ENCODE measurements around the gene SVEP1.
"Not testable (repeated sequence)": the region's sequence is repeated elsewhere in the genome, so short reads cannot be mapped to it uniquely, and the experiment has no call there.

SVEP1 gene

DNA sequence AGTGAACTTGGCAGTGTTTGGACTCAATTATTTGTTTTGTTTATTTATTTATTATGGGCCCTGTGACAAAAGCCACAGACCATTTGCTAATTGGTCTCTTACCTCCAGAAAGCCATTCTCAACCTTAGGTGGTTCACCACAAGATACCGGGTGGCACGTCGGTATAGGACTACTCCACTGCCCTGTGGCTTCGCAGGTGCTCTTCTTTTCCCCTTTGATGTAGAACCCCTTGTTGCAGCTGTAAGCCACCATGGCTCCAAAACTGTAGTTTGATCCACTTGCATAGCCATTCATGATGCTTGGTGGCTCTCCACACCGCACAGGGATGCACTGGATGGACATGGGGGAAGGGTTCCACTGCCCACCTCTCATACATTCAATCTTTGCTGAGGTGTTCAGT, 168.6 kb downstream of the SVEP1 start:
- TF ChIP-seq, protein P1, sequence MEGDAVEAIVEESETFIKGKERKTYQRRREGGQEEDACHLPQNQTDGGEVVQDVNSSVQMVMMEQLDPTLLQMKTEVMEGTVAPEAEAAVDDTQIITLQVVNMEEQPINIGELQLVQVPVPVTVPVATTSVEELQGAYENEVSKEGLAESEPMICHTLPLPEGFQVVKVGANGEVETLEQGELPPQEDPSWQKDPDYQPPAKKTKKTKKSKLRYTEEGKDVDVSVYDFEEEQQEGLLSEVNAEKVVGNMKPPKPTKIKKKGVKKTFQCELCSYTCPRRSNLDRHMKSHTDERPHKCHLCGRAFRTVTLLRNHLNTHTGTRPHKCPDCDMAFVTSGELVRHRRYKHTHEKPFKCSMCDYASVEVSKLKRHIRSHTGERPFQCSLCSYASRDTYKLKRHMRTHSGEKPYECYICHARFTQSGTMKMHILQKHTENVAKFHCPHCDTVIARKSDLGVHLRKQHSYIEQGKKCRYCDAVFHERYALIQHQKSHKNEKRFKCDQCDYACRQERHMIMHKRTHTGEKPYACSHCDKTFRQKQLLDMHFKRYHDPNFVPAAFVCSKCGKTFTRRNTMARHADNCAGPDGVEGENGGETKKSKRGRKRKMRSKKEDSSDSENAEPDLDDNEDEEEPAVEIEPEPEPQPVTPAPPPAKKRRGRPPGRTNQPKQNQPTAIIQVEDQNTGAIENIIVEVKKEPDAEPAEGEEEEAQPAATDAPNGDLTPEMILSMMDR (conservative IDR thresholded peaks at IDR 0.05; ENCODE audit: control insufficient read depth, insufficient read depth, low read depth, low read length), result no peak
- DNase-seq (ENCODE audit: low read depth), result no peak
- no peak overlapping the region for H3K4me3 ChIP-seq (ENCODE audit: control insufficient read depth, low read depth, low read length)

DNA sequence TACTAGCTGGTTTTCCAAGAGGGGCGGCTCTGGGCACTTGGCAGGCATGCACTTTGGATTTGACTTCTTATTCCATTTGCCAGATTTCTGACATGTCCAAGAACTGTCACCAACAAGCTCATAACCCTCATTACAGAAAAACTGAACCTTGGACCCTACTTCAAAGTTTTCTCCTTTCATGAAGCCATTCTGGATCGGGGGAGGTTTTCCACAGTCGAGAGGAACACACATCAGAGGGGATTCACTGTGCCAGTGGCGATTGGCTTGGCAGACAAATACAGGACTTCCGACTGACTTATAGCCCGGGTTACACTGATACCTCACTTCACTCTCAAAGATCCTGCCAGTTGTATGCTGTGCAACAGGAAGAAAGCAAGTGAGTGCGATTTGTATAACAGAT, 170.9 kb downstream of the SVEP1 start:
- TF ChIP-seq, protein P1 (conservative IDR thresholded peaks at IDR 0.05; ENCODE audit: control insufficient read depth, insufficient read depth, low read depth, low read length), result no peak
- DNase-seq (ENCODE audit: low read depth), result no peak
- no peak overlapping the region for H3K4me3 ChIP-seq (ENCODE audit: control insufficient read depth, low read depth, low read length)

DNA sequence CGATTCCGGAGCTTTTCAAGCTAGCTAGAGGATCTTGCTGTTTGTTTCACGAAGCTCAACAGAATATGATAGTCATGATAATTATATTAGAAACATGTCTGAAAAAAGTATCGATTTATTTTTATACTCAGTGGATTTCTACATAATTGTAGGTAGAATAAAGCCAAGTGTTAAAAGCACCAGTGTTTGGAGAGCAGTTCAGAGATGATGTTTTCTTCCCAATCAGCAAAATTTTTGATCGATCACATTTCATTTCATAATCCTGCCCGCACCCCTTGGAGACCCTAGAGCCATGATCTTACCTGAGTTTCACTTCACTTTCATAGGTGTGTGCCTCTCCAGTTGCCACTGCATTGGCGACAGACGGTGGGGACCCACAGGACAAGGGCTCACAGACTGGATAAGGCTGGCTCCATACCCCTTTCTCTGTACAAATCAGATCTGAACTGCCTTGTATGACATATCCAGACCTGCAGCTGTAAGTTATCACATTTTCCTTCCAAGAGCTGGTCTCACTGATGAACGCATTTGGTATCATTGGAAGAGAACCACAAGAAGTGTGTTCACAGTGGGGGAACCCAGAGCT, 173.6 kb downstream of the SVEP1 start:
- H3K4me3 ChIP-seq (ENCODE audit: control insufficient read depth, low read depth, low read length), result no peak overlapping the region
- TF ChIP-seq, protein P1 (conservative IDR thresholded peaks at IDR 0.05; ENCODE audit: control insufficient read depth, insufficient read depth, low read depth, low read length), result no peak
- no peak for DNase-seq (ENCODE audit: low read depth)

DNA sequence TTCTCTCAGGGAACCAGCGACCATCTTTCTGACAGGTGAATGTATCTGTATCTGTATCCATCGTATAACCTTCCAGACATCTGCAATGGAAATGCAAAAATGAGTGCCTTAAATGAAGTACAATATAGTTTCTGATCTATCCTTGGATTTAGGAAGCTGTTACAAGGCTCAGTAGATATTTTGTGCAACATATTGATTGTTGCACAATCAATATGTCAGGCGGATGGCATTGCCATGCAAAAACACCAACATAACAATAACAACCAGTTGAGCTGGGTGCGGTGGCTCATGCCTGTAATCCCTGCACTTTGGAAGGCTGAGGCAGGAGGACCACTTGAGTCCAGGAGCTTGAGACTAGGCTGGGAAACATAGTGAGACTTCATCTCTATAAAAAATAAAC, 175.1 kb downstream of the SVEP1 start:
- no peak for DNase-seq (ENCODE audit: low read depth)
- TF ChIP-seq, protein P1 (conservative IDR thresholded peaks at IDR 0.05; ENCODE audit: control insufficient read depth, insufficient read depth, low read depth, low read length), result no peak
- H3K4me3 ChIP-seq (ENCODE audit: control insufficient read depth, low read depth, low read length), result no peak overlapping the region

DNA sequence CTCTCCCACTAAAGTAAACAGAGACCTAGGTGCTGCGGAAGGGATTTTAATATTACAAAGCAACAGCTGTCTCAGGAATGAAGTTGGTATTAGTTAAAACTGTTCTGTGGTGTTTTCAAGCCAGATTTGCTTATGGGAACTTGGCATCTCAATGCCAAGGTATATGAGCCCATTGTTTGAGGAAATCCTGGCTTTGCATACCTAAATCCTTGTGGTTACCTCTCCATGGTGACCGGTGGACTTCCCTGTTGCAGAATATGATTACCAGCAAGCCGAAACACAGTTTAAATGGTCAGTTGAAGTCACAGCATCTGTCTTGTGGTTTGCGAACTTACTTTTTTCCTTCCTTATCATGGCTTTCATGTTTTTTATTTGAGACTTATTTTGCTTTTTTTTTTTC, 179.6 kb downstream of the SVEP1 start:
- TF ChIP-seq, protein P1 (conservative IDR thresholded peaks at IDR 0.05; ENCODE audit: control insufficient read depth, insufficient read depth, low read depth, low read length), result no peak
- no peak overlapping the region for H3K4me3 ChIP-seq (ENCODE audit: control insufficient read depth, low read depth, low read length)
- DNase-seq (ENCODE audit: low read depth), result no peak

DNA sequence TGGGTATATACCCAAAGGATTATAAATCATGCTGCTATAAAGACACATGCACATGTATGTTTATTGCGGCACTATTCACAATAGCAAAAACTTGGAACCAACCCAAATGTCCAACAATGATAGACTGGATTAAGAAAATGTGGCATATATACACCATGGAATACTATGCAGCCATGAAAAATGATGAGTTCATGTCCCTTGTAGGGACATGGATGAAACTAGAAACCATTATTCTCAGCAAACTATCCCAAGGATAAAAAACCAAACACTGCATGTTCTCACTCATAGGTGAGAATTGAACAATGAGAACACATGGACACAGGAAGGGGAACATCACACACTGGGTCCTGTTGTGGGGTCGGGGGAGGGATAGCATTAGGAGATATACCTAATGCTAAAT, 180.5 kb downstream of the SVEP1 start:
- not testable (repeated sequence) for H3K4me3 ChIP-seq (ENCODE audit: control insufficient read depth, low read depth, low read length); DNase-seq (ENCODE audit: low read depth)

DNA sequence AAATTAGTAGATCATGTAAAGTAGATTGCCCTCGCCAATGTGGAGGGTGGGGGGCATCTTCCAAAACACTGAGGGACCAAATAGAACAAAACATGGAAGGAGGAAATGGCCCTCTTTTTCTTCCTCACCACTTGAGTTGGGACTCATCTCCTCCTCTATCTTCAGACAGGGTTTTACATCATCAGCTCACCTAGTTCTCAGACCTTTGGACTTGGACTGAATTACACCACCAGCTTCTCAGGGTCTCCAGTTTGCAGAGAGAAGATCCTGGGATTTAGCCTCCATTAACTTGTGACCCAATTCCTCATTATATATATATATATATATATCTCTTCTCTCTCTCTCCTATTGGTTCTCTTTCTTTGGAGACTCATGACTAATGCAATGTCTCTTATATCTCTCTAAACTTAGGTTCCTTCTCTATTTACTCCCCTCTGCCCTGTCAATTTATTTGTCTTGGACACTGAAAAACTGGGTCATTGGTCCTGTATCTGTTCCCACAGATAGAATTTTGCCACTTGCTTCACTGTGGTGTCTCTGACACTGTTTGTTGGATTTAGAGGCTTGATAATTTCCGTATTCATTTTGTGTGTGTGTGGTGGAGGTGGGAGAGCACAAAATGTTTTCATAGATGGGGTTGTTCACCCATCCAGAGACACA, 187.6 kb downstream of the SVEP1 start:
- no peak overlapping the region for H3K4me3 ChIP-seq (ENCODE audit: control insufficient read depth, low read depth, low read length)
- TF ChIP-seq, protein P1 (conservative IDR thresholded peaks at IDR 0.05; ENCODE audit: control insufficient read depth, insufficient read depth, low read depth, low read length), result no peak
- no peak for DNase-seq (ENCODE audit: low read depth)

Data from fibroblast of mammary gland (primary cell).